Activated B cell treated with CpG ODN at 0.5 μM for 24 hours (primary cell): ENCODE measurements around the gene MTRFR. TPM values are rescaled to one million over a fixed set of nuclear protein-coding genes. Genes with fewer than 3 reads are reported as not detected.
A peak's percentile ranks its signal among the peaks of the same experiment; 100 is the strongest.

Source experiments
- ATAC-seq: fragments of 200-7000 bp; cut with Tn5 transposase; one replicate; pipeline ENCODE4 v1.10.0; 2021; ENCODE audit warnings: low read depth, mild to moderate bottlenecking, moderate library complexity
- CTCF ChIA-PET: fragments of 350-600 bp; sonication (Branson Sonifier 250); formaldehyde crosslinking; loops from one replicate; lab custom pipeline; 2021; ENCODE audit warnings: antibody characterized with exemption; lab: Charles Lee
- POLR2A ChIA-PET: fragments of 350-600 bp; sonication (Branson Sonifier 250); formaldehyde crosslinking; loops from one replicate; lab custom pipeline; 2021; ENCODE audit warnings: antibody characterized with exemption; lab: Charles Lee
- DNase-seq: peaks from one replicate; pipeline ENCODE4 v3.0.0; 2022
- H3K27ac Mint-ChIP-seq: one replicate; pipeline ENCODE4 v1.8.0; 2020; ENCODE audit warnings: mixed read lengths
- H3K27me3 Mint-ChIP-seq: one replicate; pipeline ENCODE4 v1.8.0; 2021; ENCODE audit warnings: mixed read lengths
- H3K36me3 Mint-ChIP-seq: one replicate; pipeline ENCODE4 v1.8.0; 2021; ENCODE audit warnings: low read depth, mixed read lengths
- H3K4me1 Mint-ChIP-seq: one replicate; pipeline ENCODE4 v1.8.0; 2021; ENCODE audit warnings: mixed read lengths
- H3K4me3 Mint-ChIP-seq: one replicate; pipeline ENCODE4 v1.8.0; 2020; ENCODE audit warnings: mild to moderate bottlenecking, mixed read lengths
- H3K9me3 Mint-ChIP-seq: one replicate; pipeline ENCODE4 v1.8.0; 2020; ENCODE audit warnings: mixed read lengths
- CTCF ChIP-seq: fragments of 200-600 bp; IDR thresholded peaks from one replicate; pipeline ENCODE4 v1.8.0; 2022; ENCODE audit warnings: antibody characterized with exemption, mild to moderate bottlenecking
- intact Hi-C: fragments of 100-400 bp; cut with micrococcal nuclease; formaldehyde crosslinking; loops from one replicate; pipeline ENCODE4 v1.15.1; 2024
- total RNA-seq: library from RNA; stranded (reverse); gene quantifications from 2 replicates; pipeline ENCODE4 v1.2.3, GENCODE V29; 2022

MTRFR gene
- total RNA-seq, 1 donor from 2014 or later, result 23.6 TPM

- intact Hi-C loops, result loop anchor here (2.0 to 10.0 kb wide), 8 partner anchors 38 to 1150 kb away; partner anchors contain the start of genes CCDC92, CDK2AP1, DENR and KNTC1
- ATAC-seq, result no peak
- Mint-ChIP-seq H3K27ac (peak overlapping the region; percentile 98), H3K4me3 (peak overlapping the region; percentile 98), H3K9me3 (no peaks in the 10 kb centered on the region), H3K4me1 (peaks cover 70% of the 10 kb centered on the region), H3K27me3 (peaks cover 3% of the 10 kb centered on the region), H3K36me3 (peaks cover 23% of the 10 kb centered on the region)
- CTCF ChIA-PET, result interaction anchor here (1.2 to 4.9 kb wide), 3 partner anchors 148 to 259 kb away, joined by 3 to 42 read pairs (median 7); no protein-coding TSS in a partner anchor
- POLR2A ChIA-PET, result interaction anchor here (0.6 to 3.1 kb wide), 68 partner anchors 8 to 1831 kb away, joined by 3 to 53 read pairs (median 5); partner anchors contain the start of genes ABCB9, ARL6IP4, ATP6V0A2 and DDX55
- TF ChIP-seq CTCF, result no peak
- DNase-seq, result no peak
Measured at GRCh38 chr12:123232472-123232806, 797 bp upstream of the MTRFR start.

- H3K4me1 Mint-ChIP-seq, result peaks cover 77% of the 10 kb centered on the region
- peaks cover 3% of the 10 kb centered on the region for H3K27me3 Mint-ChIP-seq
- intact Hi-C loops, result loop anchor here (1.0 to 10.0 kb wide), 11 partner anchors 37 to 1151 kb away; partner anchors contain the start of genes ABCB9, CCDC92, CDK2AP1 and DENR
- POLR2A ChIA-PET, result interaction anchor here (0.6 to 3.1 kb wide), 56 partner anchors 7 to 1975 kb away, joined by 3 to 53 read pairs (median 6); partner anchors contain the start of genes ABCB9, ARL6IP4, ATP6V0A2 and DDX55
- H3K9me3 Mint-ChIP-seq, result no peaks in the 10 kb centered on the region
- peak overlapping the region; percentile 98 for H3K4me3 Mint-ChIP-seq
- H3K27ac Mint-ChIP-seq, result peak overlapping the region; percentile 98
- peaks cover 18% of the 10 kb centered on the region for H3K36me3 Mint-ChIP-seq
- CTCF ChIA-PET, result interaction anchor here (0.9 to 4.9 kb wide), 6 partner anchors 10 to 260 kb away, joined by 3 to 42 read pairs (median 4); partner anchors contain the start of gene OGFOD2
- peak; percentile 4 for ATAC-seq
- no peak for DNase-seq
- no peak for TF ChIP-seq CTCF
Measured at GRCh38 chr12:123233505-123234308, 471 bp downstream of the MTRFR start.

- H3K4me1 Mint-ChIP-seq, result peaks cover 69% of the 10 kb centered on the region
- CTCF ChIA-PET, result interaction anchor here (0.6 to 6.5 kb wide), 35 partner anchors 9 to 600 kb away, joined by 3 to 106 read pairs (median 4); partner anchors contain the start of genes DDX55 and OGFOD2
- DNase-seq (peak; percentile 43), ATAC-seq (no peak)
- no peak for TF ChIP-seq CTCF
- peak overlapping the region; percentile 82 for H3K27ac Mint-ChIP-seq
- intact Hi-C loops, result loop anchor here (1.0 to 10.0 kb wide), 7 partner anchors 194 to 737 kb away; partner anchors contain the start of genes CCDC92, DENR, KNTC1 and RSRC2
- H3K36me3 Mint-ChIP-seq, result peaks cover 30% of the 10 kb centered on the region
- POLR2A ChIA-PET, result interaction anchor here (0.6 to 3.2 kb wide), 14 partner anchors 9 to 737 kb away, joined by 3 to 19 read pairs (median 4); partner anchors contain the start of genes ARL6IP4, OGFOD2, PITPNM2 and SBNO1
- peak overlapping the region; percentile 70 for H3K4me3 Mint-ChIP-seq
- peaks cover 3% of the 10 kb centered on the region for H3K27me3 Mint-ChIP-seq
- H3K9me3 Mint-ChIP-seq, result no peaks in the 10 kb centered on the region
Measured at GRCh38 chr12:123237646-123238329, 4.6 kb downstream of the MTRFR start.

GRCh38 chr12:123238330-123238682 is 5.1 kb downstream of the MTRFR start:
- no peak for ATAC-seq
- H3K9me3 Mint-ChIP-seq, result no peaks in the 10 kb centered on the region
- no peak for DNase-seq
- no peak for TF ChIP-seq CTCF
- peak overlapping the region; percentile 70 for H3K4me3 Mint-ChIP-seq
- H3K27ac Mint-ChIP-seq, result peak overlapping the region; percentile 82
- H3K36me3 Mint-ChIP-seq, result peaks cover 26% of the 10 kb centered on the region
- ChIA-PET POLR2A (interaction anchor here (0.7 to 3.2 kb wide), 9 partner anchors 9 to 378 kb away, joined by 3 to 19 read pairs (median 7); partner anchors contain the start of genes OGFOD2 and SBNO1), CTCF (interaction anchor here (0.6 to 6.5 kb wide), 34 partner anchors 10 to 600 kb away, joined by 3 to 106 read pairs (median 4); partner anchors contain the start of genes DDX55 and OGFOD2)
- intact Hi-C loops, result loop anchor here (1.0 to 10.0 kb wide), 7 partner anchors 195 to 736 kb away; partner anchors contain the start of genes CCDC92, DENR, KNTC1 and RSRC2
- peaks cover 65% of the 10 kb centered on the region for H3K4me1 Mint-ChIP-seq
- H3K27me3 Mint-ChIP-seq, result no peaks in the 10 kb centered on the region
